Measurements from ENCODE around the gene KMT2C. TPM values are rescaled to one million over a fixed set of nuclear protein-coding genes. Genes with fewer than 3 reads are reported as not detected.

KMT2C gene
- 5.5 to 9.8 TPM (median 7.7 TPM) in 5 replicates for total RNA-seq (2022; extraction: Qiagen RNA extraction)

GRCh38 chr7:152435384-152436110, at the start of gene KMT2C:
Gene KMT2C (minus strand): TSS chr7:152436003. CDS start chr7:152435786, 217 bp downstream.

Other genes starting within 250 kb of the KMT2C start
- 3.7 to 6.1 TPM (median 4.8 TPM) in 5 replicates for gene XRCC2, start 240.1 kb upstream of the KMT2C start, total RNA-seq (2022; extraction: Qiagen RNA extraction)

Measured in A549 treated with Hydrocortisone at 1 μM for 4 hours (cell line).